ENCODE results near the gene GGT6.
"Not testable (repeated sequence)": the region's sequence is repeated elsewhere in the genome, so short reads cannot be mapped to it uniquely, and the experiment has no call there.

GRCh38 chr17:4595685-4596342, 35.4 kb upstream of the GGT6 start:
- not testable (repeated sequence) for TF ChIP-seq POLR2A (IDR thresholded peaks at IDR 0.05)
- TF ChIP-seq, protein P1, sequence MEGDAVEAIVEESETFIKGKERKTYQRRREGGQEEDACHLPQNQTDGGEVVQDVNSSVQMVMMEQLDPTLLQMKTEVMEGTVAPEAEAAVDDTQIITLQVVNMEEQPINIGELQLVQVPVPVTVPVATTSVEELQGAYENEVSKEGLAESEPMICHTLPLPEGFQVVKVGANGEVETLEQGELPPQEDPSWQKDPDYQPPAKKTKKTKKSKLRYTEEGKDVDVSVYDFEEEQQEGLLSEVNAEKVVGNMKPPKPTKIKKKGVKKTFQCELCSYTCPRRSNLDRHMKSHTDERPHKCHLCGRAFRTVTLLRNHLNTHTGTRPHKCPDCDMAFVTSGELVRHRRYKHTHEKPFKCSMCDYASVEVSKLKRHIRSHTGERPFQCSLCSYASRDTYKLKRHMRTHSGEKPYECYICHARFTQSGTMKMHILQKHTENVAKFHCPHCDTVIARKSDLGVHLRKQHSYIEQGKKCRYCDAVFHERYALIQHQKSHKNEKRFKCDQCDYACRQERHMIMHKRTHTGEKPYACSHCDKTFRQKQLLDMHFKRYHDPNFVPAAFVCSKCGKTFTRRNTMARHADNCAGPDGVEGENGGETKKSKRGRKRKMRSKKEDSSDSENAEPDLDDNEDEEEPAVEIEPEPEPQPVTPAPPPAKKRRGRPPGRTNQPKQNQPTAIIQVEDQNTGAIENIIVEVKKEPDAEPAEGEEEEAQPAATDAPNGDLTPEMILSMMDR (IDR thresholded peaks at IDR 0.05), result not testable (repeated sequence)
